Measurements from ENCODE around the gene RNF5. TPM values are rescaled to one million over a fixed set of nuclear protein-coding genes. Genes with fewer than 3 reads are reported as not detected.

RNF5 gene
- total RNA-seq, 1 experiment from 2014 or later = 82.3 TPM

GRCh38 chr6:32132110-32132509 is 46.1 kb upstream of the RNF5 start:
- DNase-seq (ENCODE audit: low read depth, low spot score) = no peak
- no TSS peak for BruUV-seq (replicated peaks)
- H3K27ac ChIP-seq (ENCODE audit: low read length) = no peak overlapping the region
- H3K9me3 ChIP-seq (ENCODE audit: control insufficient read depth, insufficient read depth, low read depth, low read length) = no peaks in the 10 kb centered on the region
- no peak overlapping the region for H3K4me3 ChIP-seq (ENCODE audit: low read depth in 2 of 2, low read length in 2 of 2)
- no peaks in the 10 kb centered on the region; the same call in 1 of the 2 replicates for H3K36me3 ChIP-seq (ENCODE audit: control insufficient read depth, insufficient read depth, low read length)
- ChIA-PET POLR2A (interaction anchor here (0.6 kb wide), 1 partner anchor 20 kb away, joined by 8 read pairs; no protein-coding TSS in a partner anchor), CTCF (no interaction called here)
- H3K27me3 ChIP-seq (ENCODE audit: control insufficient read depth, insufficient read depth, low read length) = no peaks in the 10 kb centered on the region
- intact Hi-C loops (cut with micrococcal nuclease; ENCODE audit: unreplicated experiment) (no loop called here), in situ Hi-C loops (cut with HindIII; ENCODE audit: low pct_unique_long_range_greater_than_20kb, low sequenced_read_pairs) (no loop called here)
- ATAC-seq = no peak
- TF ChIP-seq TCF7L2 (IDR thresholded peaks at IDR 0.05; ENCODE audit: low read depth, low read length) (no peak), REST (IDR thresholded peaks at IDR 0.05; ENCODE audit: insufficient read depth in 1 of 2, low read depth in 2 of 2, low read length in 1 of 2) (no peak), CTCF (IDR thresholded peaks at IDR 0.05) (no peak), SIN3A (IDR thresholded peaks at IDR 0.05; ENCODE audit: borderline replicate concordance, insufficient read depth, low read depth, low read length) (no peak)
- H3K4me1 ChIP-seq (ENCODE audit: control insufficient read depth, insufficient read depth, low read length) = peaks cover 16% of the 10 kb centered on the region

- TF ChIP-seq REST (IDR thresholded peaks at IDR 0.05; ENCODE audit: insufficient read depth in 1 of 2, low read depth in 2 of 2, low read length in 1 of 2) = no peak
- TF ChIP-seq SIN3A (IDR thresholded peaks at IDR 0.05; ENCODE audit: borderline replicate concordance, insufficient read depth, low read depth, low read length) = no peak
- TF ChIP-seq CTCF (IDR thresholded peaks at IDR 0.05) = no peak
- TF ChIP-seq POLR2AphosphoS5 (IDR thresholded peaks at IDR 0.05; ENCODE audit: low read depth, low read length) = no peak
- TF ChIP-seq TCF7L2 (IDR thresholded peaks at IDR 0.05; ENCODE audit: low read depth, low read length) = no peak
- in situ Hi-C loops (cut with HindIII; ENCODE audit: low pct_unique_long_range_greater_than_20kb, low sequenced_read_pairs) = no loop called here
- no peaks in the 10 kb centered on the region for H3K36me3 ChIP-seq (ENCODE audit: control insufficient read depth, insufficient read depth, low read length)
- H3K4me3 ChIP-seq (ENCODE audit: low read depth in 2 of 2, low read length in 2 of 2) = no peak overlapping the region
- ChIA-PET CTCF (no interaction called here), POLR2A (no interaction called here)
- no peaks in the 10 kb centered on the region for H3K27me3 ChIP-seq (ENCODE audit: control insufficient read depth, insufficient read depth, low read length)
- H3K9me3 ChIP-seq (ENCODE audit: control insufficient read depth, insufficient read depth, low read depth, low read length) = no peaks in the 10 kb centered on the region
- no TSS peak for BruUV-seq (replicated peaks)
- peaks cover 9% of the 10 kb centered on the region for H3K4me1 ChIP-seq (ENCODE audit: control insufficient read depth, insufficient read depth, low read length)
- ATAC-seq (no peak), DNase-seq (ENCODE audit: low read depth, low spot score) (no peak)
- intact Hi-C loops (cut with micrococcal nuclease; ENCODE audit: unreplicated experiment) = no loop called here
- H3K27ac ChIP-seq (ENCODE audit: low read length) = no peak overlapping the region
Observed at GRCh38 chr6:32133786-32134185, 44.4 kb upstream of the RNF5 start.

All from Panc1 (cell line).